SW480 (cell line): ENCODE results near the gene PTP4A1.
A peak's percentile ranks its signal among the peaks of the same experiment; 100 is the strongest.
"Not testable (repeated sequence)": the region's sequence is repeated elsewhere in the genome, so short reads cannot be mapped to it uniquely, and the experiment has no call there.

Source experiments
- DNase-seq: peaks from one replicate; pipeline ENCODE4 v3.0.0-alpha.2; 2016; ENCODE audit warnings: low spot score

PTP4A1 gene

DNA sequence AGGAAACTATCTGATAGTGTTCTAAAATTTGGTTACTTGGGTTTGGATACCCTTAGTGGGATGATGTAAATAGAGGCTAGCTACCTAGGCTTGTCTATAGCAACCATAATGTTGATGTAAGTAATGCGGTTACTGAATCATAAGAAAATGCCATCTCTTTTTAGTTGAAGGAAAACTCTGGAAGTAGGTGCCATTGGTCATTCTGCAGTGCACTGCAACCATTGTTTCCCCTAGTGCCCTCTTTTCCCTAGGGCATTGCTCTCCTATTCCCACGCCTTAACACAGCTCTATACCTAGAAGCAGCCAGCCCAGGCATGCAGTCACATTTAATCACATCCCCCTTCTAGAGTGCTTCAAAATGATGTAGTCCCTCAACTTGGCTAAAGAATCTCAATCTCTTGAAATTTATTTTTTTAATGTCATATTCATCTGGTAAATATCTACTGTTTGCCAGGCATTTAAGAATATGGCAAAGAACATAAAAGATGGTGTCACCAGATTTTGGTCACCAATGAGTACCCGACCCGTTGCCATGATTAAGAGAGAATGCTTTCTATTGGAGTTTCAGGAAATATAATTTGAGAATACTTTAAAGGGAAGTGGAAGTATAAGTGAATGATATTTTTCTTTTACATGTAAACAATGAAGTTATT, 10.4 kb downstream of the PTP4A1 start:
- no peak for DNase-seq

DNA sequence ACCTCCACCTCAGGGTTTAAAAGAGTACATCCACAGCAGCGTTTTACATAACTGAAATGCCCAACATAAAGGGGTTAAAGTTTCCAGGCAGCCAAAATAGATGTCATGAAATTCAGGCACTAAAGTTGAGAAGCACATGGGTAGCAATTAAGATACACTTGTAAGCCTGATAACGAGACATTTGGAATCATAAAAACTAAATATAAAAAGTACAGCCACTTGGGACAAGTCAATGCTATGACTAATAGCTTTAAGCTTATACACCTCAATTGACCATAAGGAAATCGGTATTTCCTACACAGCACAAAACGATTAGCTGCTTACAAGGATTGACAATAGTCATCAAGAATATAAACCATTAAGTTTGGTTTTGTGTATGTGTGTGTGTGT, 11.8 kb downstream of the PTP4A1 start:
- DNase-seq, result no peak

DNA sequence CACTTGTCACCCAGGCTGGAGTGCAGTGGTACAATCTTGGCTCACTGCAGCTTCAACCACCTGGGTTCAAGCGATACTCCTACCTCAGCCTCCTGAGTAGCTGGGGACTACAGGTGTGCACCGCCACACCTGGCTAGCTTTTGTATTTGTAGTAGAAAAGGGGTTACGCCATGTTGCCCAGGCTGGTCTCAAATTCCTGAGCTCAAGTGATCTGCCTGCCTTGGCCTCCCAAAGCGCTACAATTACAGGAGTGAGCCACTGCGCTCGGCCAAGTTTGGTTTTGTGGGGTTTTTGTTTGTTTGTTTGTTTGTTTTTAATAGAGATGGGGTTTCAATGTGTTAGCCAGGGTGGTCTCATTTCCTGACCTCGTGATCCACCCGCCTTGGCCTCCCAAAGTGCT, 12.3 kb downstream of the PTP4A1 start:
- no peak for DNase-seq

DNA sequence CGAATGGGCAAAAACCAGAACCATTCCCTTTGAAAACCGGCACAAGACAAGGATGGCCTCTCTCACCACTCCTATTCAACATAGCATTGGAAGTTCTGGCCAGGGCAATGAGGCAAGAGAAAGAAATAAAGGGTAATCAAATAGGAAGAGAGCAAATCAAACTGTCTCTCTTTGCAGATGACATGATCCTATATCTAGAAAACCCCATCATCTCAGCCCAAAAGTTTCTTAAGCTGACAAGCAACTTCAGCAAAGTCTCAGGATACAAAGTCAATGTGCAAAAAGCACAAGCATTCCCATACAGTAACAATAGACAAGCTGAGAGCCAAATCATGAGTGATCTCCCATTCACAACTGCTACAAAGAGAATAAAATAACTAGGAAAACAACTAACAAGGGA, 13.4 kb downstream of the PTP4A1 start:
- not testable (repeated sequence) for DNase-seq

DNA sequence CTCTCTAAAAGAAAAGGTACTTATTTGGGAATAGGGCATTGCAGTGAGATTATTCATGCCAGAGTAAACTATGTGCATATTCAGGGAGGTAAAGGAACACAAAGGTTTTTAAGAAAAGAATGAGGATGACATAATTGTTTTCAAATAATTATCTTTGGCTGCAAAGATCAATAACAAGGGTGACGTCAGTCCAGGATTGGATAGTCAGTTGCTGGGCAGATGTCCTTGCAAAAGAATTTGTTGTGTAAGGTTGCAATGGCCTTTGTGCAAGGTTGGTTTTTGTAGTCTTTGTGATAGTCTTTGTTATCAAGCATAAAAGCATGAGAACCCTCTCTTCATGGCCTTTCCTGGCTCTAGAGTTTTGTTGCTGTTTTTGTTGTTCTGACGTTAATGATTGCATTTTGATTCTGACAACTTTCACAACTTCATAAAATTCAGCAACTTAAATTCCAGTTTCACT, 17.7 kb downstream of the PTP4A1 start:
- DNase-seq, result no peak

DNA sequence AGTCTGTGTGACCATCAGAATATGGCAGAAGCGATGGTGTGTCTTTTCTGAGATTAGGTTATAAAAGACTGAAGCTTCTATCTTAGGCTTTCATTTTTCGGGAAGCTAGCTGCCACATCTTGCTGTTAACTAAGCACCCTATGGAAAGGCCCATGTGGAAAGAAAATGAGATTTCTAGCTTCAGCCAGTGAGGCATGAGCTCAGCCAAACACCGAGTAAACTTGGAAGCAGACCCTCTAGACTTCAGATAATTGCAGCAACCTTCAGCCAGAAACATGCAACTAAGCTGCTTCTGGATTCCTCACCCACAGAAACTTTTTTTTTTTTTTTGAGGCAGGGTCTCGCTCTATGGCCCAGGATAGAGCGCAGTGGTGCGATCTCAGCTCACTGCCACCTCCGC, 20.6 kb downstream of the PTP4A1 start:
- no peak for DNase-seq

DNA sequence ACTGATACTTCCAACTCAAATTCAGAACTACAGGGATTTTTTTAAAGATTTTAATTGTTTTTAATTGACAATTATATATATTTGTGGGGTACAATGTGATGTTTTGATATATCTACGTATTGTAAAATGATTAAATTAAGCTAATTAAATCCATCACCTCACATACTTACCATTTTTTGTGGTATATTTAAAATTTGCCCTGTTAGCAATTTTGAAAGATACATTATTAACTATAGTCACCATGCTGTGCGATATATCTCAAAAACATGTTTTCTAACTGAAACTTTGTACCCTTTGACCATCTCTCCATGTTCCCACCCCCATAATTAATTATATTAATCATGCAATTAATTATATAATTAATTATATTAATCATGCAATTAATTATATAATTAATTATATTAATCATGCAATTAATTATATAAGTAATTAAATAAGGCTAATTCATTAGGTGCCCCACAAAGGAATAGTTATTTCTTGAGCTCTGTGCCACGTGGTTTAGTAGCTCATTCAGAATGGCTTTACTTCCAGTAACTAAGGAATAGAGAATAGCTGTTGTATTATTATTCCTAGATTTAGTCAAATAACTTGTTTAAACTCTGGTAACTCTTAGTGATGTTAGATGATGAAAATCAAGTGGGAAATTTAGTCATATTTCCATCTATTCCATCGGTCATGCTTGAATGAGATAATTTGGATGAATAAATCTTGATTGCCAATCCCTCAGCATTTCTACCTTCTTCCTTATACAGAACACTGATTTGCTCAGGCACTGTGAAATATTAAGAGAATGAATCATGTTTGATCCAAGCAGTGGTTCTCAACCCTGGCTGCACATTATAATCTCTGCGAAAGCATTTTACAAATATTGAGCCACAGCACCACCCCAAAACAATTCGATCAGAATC, 25.1 kb downstream of the PTP4A1 start:
- peak; percentile 3 for DNase-seq

DNA sequence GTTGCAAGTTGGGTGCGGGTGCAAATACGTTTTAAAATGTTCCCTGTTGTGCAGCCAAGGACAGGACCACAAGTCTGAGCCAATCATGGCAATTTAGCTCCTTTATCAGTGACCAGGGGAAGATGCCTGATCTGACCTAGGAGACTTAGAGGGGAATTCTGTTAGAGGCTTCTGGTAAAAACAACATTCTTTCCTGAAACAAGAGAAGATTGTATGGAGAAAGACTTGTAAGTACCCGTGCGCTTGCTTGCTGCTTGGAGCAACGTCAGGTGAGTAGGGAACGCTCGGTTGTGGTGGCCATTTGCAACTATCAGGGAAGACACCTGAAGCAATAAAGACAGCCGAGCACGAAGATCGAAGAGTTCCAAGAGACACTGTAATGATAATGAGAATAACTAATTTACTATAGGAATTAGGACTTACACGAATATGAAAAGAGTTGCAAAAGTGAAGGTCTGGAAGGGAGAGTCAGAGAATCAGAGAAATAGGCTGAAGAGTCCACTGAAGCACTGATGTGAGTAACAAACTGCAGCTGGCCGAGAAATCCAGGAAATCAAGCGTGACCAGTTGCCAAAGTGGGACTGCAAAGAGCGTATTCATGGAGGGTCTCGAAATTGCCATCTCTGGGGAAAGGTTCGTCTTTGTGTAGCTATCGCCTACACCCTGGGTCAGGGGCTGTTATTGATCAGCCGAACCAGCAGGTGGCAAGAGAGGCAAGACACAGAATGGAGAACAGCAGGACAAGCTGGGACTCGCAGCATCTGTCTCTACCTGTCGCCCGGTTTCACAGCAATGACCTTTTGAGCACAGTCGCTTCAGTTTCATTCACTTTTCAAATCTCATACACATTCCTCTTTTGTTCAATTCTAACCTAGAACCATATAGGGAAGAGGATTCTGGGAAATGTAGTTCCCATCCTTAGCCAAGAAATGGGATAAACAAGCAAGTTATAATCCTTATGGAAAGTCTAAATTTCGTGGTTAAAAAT, 26.1 kb downstream of the PTP4A1 start:
- DNase-seq, result peak; percentile 83

DNA sequence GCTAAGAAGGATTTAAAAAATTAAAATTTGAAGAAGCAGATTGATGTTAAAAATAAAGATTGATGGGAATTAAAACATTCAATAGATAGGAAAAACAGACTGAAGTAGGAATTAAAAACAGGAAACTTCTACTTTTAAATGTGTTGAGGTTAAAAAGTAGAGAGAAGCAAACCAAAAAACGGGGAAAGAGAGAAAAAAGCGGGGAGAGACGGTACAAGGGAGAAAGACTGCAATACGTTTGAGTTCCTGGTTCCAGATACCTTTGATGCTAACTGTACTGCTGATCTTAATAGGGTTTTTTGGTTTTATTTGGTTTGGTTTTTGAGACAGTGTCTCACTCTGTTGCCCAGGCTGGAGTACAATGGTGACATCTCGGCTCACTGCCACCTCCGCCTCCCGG, 27.0 kb downstream of the PTP4A1 start:
- no peak for DNase-seq

DNA sequence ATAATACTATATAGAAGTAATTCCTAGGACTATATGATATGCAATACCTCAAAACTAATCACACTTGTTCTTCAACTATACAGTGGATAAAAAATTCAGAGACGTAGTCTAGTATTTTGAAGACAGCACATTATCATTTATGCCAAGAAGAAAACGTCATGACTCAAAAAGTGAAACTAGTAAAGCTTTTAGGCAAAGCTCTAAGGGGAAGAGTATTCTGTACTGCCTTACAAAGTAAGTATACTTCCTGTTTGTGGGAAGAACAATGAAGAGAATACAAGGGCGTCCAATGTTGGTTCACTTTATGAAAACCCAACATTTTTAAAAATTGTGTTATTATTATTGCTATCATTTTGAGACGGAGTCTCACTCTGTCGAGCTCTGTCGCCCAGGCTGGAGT, 27.9 kb downstream of the PTP4A1 start:
- no peak for DNase-seq

DNA sequence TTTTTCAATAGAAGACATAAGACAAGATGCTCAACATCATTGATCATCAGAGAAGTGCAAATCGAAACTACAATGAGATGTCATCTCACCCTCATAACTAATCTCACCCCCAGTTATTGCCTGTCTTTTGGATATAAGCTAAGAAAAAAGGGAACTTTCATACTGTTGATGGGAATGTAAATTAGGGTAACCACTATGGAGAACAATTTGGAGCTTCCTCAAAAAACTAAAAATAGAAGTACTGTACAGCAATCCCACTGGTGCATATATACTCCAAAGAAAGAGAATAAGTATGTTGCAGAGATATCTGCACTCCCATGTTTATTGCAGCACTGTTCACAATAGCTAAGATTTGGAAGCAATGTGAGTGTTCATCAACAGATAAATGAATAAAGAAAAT, 37.0 kb downstream of the PTP4A1 start:
- no peak for DNase-seq

DNA sequence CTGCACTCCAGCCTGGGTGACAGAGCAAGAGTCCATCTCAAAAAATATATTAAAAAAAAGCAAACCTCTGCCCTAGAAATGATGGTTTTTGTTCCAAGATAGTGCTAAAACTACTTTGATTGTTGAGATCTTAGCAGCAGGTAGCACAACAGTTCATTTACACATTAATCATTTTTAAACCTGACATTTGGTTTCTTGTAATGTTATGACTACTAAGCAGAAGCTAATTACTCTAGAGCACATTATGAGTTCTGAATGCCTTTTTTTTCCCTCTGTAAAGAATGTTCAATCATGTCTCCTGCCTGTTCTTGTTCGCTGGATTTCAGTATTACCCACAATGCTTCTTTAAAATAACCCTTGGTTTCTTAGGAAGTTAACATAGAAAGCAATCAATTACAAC, 38.7 kb downstream of the PTP4A1 start:
- no peak for DNase-seq

DNA sequence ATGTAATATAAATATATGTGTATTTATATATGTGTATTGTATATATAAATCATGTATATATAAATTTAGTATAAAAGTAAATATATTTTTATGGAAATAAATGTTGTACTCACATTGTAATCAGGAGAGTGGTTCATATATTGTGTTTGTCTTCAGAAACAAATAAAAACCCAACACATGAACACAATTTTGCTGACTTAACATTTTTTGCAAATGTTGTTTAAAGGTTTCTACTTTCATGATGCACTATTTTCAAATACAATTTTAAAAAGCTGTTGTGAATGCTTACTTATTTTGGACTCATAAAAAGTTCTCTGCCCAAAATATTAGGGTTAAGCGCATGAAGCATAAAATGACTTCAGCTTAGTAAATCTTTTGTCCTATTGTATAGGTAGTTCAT, 39.3 kb downstream of the PTP4A1 start:
- no peak for DNase-seq

DNA sequence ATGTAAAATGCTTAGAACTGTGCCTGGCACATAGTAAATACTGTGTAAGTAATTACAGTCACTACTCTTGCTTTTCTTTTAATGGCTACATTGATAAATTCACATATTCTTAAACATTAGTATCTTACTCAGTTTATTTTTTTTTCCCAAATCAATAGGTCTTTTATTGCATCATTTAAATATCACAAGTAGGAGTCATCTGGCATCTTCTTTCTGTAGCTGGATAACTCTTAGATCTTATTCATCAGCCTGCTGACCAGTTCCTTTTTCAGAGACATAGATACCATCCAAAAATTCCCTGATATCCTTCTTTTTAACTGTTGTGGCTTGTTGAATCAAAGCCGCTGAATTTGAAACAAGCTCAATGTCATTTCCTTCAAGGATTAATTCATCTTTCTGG, 43.3 kb downstream of the PTP4A1 start:
- DNase-seq, result no peak
